Endodermal cell (in vitro differentiated cells): ENCODE results near the gene TNS3. TPM values are rescaled to one million over a fixed set of nuclear protein-coding genes. Genes with fewer than 3 reads are reported as not detected.

ENCODE experiments used
- DNase-seq: peaks from one replicate; pipeline ENCODE4 v3.0.0-alpha.2; 2017
- H3K27ac ChIP-seq: 2 replicates; pipeline ENCODE4 v1.5.1; 2013; ENCODE audit warnings: mild to moderate bottlenecking, low read depth, low read length, moderate library complexity
- H3K27me3 ChIP-seq: 2 replicates; pipeline ENCODE4 v1.6.1; 2013; ENCODE audit warnings: mild to moderate bottlenecking, low read length, moderate library complexity; ENCODE audit not compliant: insufficient read depth, control insufficient read depth, poor library complexity, severe bottlenecking
- H3K36me3 ChIP-seq: 2 replicates; pipeline ENCODE4 v1.7.0; 2013; ENCODE audit warnings: mild to moderate bottlenecking, low read length, moderate library complexity; ENCODE audit not compliant: control insufficient read depth, insufficient read depth
- H3K4me1 ChIP-seq: one replicate; pipeline ENCODE4 v1.7.0; 2013; ENCODE audit warnings: low read length; ENCODE audit not compliant: control insufficient read depth, insufficient read depth
- H3K4me3 ChIP-seq: 2 replicates; pipeline ENCODE4 v1.5.1; 2013; ENCODE audit warnings: mild to moderate bottlenecking, low read length, moderate library complexity
- H3K9ac ChIP-seq: 2 replicates; pipeline ENCODE4 v1.6.1; 2013; ENCODE audit warnings: mild to moderate bottlenecking, low read length, moderate library complexity; ENCODE audit not compliant: poor library complexity, severe bottlenecking; ENCODE audit errors: extremely low read depth
- H3K9me3 ChIP-seq: 2 replicates; pipeline ENCODE4 v1.6.1; 2013; ENCODE audit warnings: mild to moderate bottlenecking, low read length, moderate library complexity; ENCODE audit not compliant: control insufficient read depth
- H3K27ac Mint-ChIP-seq: 2 replicates; pipeline ENCODE4 v1.8.0; 2020; ENCODE audit warnings: mixed read lengths
- H3K27me3 Mint-ChIP-seq: 2 replicates; pipeline ENCODE4 v1.8.0; 2021; ENCODE audit warnings: mild to moderate bottlenecking, mixed read lengths; ENCODE audit not compliant: insufficient read depth
- H3K36me3 Mint-ChIP-seq: 2 replicates; pipeline ENCODE4 v1.8.0; 2020; ENCODE audit warnings: low read depth, mixed read lengths
- H3K4me1 Mint-ChIP-seq: 2 replicates; pipeline ENCODE4 v1.8.0; 2020; ENCODE audit warnings: mixed read lengths
- H3K4me3 Mint-ChIP-seq: 2 replicates; pipeline ENCODE4 v1.8.0; 2020; ENCODE audit warnings: mild to moderate bottlenecking, moderate library complexity, mixed read lengths
- H3K9me3 Mint-ChIP-seq: 2 replicates; pipeline ENCODE4 v1.8.0; 2020; ENCODE audit warnings: mild to moderate bottlenecking, mixed read lengths
- WGBS, 2 experiments: methylation state at CpG; one replicate each; pipeline versions ENCODE4 v1.1.5 to v1.1.7; 2013; ENCODE audit warnings: missing lambda C conversion rate in 2 of 2, mixed read lengths in 1 of 2; ENCODE audit not compliant: insufficient coverage in 1 of 2, insufficient read length in 1 of 2; 5-methylcytosine and 5-hydroxymethylcytosine counted together
- total RNA-seq, 2 donors: library from RNA; stranded (reverse); fragmentation: NEBNext Ultra II Directional in 1 of 2; extraction: Animal tissue kit (Norgen Biotek cat#: 25700) in 1 of 2; gene quantifications; 2 replicates in 1 of 2; 3 replicates in 1 of 2; pipeline ENCODE4 v1.2.1, GENCODE V29; 2021
- TF ChIP-seq, protein P1 (sequence below): fragments of 200-600 bp; sonication (generic); conservative IDR thresholded peaks from 2 replicates; pipeline ENCODE4 v1.5.0; 2021; ENCODE audit warnings: antibody characterized with exemption, mild to moderate bottlenecking

Gene TNS3
- total RNA-seq, 2 donors from 2014 or later = 33.8 to 38.5 TPM

- peaks cover 15% of the 10 kb centered on the region for H3K36me3 Mint-ChIP-seq
- Histone ChIP-seq H3K9me3 (no peaks in the 10 kb centered on the region), H3K27me3 (no peaks in the 10 kb centered on the region), H3K36me3 (peaks cover 11% of the 10 kb centered on the region), H3K9ac (no peak overlapping the region), H3K4me1 (peaks cover 5% of the 10 kb centered on the region), H3K27ac (no peak overlapping the region), H3K4me3 (no peak overlapping the region)
- TF ChIP-seq, protein P1, sequence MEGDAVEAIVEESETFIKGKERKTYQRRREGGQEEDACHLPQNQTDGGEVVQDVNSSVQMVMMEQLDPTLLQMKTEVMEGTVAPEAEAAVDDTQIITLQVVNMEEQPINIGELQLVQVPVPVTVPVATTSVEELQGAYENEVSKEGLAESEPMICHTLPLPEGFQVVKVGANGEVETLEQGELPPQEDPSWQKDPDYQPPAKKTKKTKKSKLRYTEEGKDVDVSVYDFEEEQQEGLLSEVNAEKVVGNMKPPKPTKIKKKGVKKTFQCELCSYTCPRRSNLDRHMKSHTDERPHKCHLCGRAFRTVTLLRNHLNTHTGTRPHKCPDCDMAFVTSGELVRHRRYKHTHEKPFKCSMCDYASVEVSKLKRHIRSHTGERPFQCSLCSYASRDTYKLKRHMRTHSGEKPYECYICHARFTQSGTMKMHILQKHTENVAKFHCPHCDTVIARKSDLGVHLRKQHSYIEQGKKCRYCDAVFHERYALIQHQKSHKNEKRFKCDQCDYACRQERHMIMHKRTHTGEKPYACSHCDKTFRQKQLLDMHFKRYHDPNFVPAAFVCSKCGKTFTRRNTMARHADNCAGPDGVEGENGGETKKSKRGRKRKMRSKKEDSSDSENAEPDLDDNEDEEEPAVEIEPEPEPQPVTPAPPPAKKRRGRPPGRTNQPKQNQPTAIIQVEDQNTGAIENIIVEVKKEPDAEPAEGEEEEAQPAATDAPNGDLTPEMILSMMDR = no peak
- H3K27ac Mint-ChIP-seq = peak overlapping the region; percentile 18
- peak; percentile 73 for DNase-seq
- H3K27me3 Mint-ChIP-seq = no peaks in the 10 kb centered on the region
- H3K4me3 Mint-ChIP-seq = no peak overlapping the region
- WGBS, 2 experiments = 85 to 90% methylated on average over 7 to 15 of the region's 15 CpGs
- H3K9me3 Mint-ChIP-seq = no peaks in the 10 kb centered on the region
- H3K4me1 Mint-ChIP-seq = peaks cover 27% of the 10 kb centered on the region
Measured at GRCh38 chr7:47370461-47371042, 211.4 kb downstream of the TNS3 start.

DNA sequence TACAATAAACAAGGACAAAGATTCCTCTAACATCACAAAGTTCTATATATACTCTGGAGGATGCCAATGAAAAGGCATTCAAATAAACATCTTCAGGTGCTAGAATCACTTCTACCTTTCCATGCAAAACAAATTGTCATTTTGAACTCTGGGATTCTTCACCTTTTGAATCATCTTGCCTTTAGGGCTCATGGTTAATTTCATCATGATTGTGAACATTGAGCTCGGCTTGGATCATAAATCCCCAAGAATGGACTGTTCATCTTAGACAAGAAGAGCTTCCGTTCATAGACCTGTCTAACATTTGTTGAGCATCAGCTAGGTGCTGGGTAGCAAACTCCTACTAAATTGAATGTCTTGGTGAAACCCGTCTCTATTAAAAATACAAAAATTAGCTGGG is 212.2 kb downstream of the TNS3 start:
- TF ChIP-seq, protein P1 = no peak
- H3K36me3 Mint-ChIP-seq = peaks cover 15% of the 10 kb centered on the region
- H3K4me3 ChIP-seq = no peak overlapping the region
- H3K27ac ChIP-seq = no peak overlapping the region
- DNase-seq = no peak
- no peaks in the 10 kb centered on the region for H3K27me3 Mint-ChIP-seq
- no peaks in the 10 kb centered on the region for H3K9me3 ChIP-seq
- H3K9ac ChIP-seq = no peak overlapping the region
- H3K4me3 Mint-ChIP-seq = no peak overlapping the region
- peaks cover 27% of the 10 kb centered on the region for H3K4me1 Mint-ChIP-seq
- H3K27me3 ChIP-seq = no peaks in the 10 kb centered on the region
- 95 to 96% methylated on average over 3 of the region's 3 CpGs for WGBS, 2 experiments
- H3K4me1 ChIP-seq = peaks cover 5% of the 10 kb centered on the region
- H3K27ac Mint-ChIP-seq = no peak overlapping the region
- H3K9me3 Mint-ChIP-seq = no peaks in the 10 kb centered on the region
- peaks cover 11% of the 10 kb centered on the region for H3K36me3 ChIP-seq

DNA sequence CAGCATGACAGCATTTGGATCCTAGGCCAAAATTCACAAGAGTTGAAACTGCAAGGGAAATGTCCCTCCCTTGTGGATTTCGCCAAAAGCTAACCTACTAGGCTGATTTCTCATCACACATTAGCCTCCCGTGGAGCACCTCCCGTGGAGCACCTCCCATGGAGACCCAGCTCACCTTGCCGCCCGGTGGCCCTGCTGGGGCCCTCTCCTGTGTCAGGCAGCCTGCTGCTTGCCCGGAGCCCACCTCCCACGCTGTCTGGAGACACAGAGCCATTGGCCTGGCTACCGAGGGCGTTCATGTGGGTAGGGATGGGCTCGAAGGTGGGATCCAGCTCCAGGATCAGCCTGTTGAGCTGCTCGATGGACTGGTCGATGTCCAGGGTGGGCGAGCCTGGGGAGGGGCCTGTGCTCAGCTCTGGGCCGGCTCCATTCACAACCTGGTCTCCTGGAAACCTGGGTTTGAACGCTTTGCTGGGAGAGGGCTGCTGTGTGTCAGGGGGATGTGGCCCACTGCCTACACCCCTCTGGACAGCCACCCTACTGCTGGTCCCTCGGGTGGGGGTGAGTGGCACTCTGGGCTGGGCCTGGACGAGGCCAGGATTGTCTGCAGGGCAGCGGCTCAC is 213.6 kb downstream of the TNS3 start:
- Mint-ChIP-seq H3K9me3 (no peaks in the 10 kb centered on the region), H3K36me3 (peaks cover 15% of the 10 kb centered on the region), H3K27me3 (no peaks in the 10 kb centered on the region), H3K27ac (no peak overlapping the region), H3K4me1 (peaks cover 23% of the 10 kb centered on the region), H3K4me3 (no peak overlapping the region)
- H3K4me3 ChIP-seq = no peak overlapping the region
- 90 to 94% methylated on average over 14 to 18 of the region's 18 CpGs for WGBS, 2 experiments
- DNase-seq = no peak
- H3K36me3 ChIP-seq = peaks cover 11% of the 10 kb centered on the region
- no peak overlapping the region for H3K9ac ChIP-seq
- H3K27me3 ChIP-seq = no peaks in the 10 kb centered on the region
- H3K4me1 ChIP-seq = peaks cover 5% of the 10 kb centered on the region
- TF ChIP-seq, protein P1 = no peak
- no peak overlapping the region for H3K27ac ChIP-seq
- no peaks in the 10 kb centered on the region for H3K9me3 ChIP-seq
